ENCODE measurements around the gene PTPN3. TPM values are rescaled to one million over a fixed set of nuclear protein-coding genes. Genes with fewer than 3 reads are reported as not detected.
A peak's percentile ranks its signal among the peaks of the same experiment; 100 is the strongest.

The PTPN3 gene
- total RNA-seq, 1 donor from 2014 or later: 3.7 TPM

DNA sequence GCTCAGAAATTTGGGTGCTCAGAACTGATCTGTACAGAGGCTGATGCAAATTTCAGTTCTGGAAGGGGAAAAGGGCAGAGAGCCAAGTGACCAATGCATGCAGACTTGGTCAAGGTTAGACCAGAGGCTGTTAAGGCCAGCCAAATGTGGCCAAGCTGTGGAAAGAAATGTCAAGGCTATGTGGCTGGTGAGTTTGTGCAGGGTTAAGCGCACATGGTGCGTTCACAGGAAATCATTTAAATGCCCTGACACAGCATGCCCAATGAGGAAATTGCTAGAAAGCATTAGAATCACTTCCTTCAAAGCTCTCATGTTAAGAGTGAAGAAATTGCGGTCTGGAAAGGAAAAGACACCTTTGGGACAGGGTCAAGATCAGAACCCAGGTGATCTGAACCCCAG is 58.0 kb downstream of the PTPN3 start:
- no peaks in the 10 kb centered on the region for H3K9me3 Mint-ChIP-seq (ENCODE audit: low read depth)
- no peak overlapping the region for H3K27ac Mint-ChIP-seq
- H3K27me3 Mint-ChIP-seq: peaks cover 2% of the 10 kb centered on the region
- TF ChIP-seq, protein P1, sequence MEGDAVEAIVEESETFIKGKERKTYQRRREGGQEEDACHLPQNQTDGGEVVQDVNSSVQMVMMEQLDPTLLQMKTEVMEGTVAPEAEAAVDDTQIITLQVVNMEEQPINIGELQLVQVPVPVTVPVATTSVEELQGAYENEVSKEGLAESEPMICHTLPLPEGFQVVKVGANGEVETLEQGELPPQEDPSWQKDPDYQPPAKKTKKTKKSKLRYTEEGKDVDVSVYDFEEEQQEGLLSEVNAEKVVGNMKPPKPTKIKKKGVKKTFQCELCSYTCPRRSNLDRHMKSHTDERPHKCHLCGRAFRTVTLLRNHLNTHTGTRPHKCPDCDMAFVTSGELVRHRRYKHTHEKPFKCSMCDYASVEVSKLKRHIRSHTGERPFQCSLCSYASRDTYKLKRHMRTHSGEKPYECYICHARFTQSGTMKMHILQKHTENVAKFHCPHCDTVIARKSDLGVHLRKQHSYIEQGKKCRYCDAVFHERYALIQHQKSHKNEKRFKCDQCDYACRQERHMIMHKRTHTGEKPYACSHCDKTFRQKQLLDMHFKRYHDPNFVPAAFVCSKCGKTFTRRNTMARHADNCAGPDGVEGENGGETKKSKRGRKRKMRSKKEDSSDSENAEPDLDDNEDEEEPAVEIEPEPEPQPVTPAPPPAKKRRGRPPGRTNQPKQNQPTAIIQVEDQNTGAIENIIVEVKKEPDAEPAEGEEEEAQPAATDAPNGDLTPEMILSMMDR (IDR thresholded peaks at IDR 0.05; ENCODE audit: unreplicated experiment): no peak
- no peak overlapping the region for H3K4me3 Mint-ChIP-seq (ENCODE audit: low read depth)
- DNase-seq (ENCODE audit: low spot score, unreplicated experiment): no peak
- no peaks in the 10 kb centered on the region for H3K36me3 Mint-ChIP-seq (ENCODE audit: insufficient read depth)
- peaks cover 6% of the 10 kb centered on the region for H3K4me1 Mint-ChIP-seq (ENCODE audit: low read depth)

DNA sequence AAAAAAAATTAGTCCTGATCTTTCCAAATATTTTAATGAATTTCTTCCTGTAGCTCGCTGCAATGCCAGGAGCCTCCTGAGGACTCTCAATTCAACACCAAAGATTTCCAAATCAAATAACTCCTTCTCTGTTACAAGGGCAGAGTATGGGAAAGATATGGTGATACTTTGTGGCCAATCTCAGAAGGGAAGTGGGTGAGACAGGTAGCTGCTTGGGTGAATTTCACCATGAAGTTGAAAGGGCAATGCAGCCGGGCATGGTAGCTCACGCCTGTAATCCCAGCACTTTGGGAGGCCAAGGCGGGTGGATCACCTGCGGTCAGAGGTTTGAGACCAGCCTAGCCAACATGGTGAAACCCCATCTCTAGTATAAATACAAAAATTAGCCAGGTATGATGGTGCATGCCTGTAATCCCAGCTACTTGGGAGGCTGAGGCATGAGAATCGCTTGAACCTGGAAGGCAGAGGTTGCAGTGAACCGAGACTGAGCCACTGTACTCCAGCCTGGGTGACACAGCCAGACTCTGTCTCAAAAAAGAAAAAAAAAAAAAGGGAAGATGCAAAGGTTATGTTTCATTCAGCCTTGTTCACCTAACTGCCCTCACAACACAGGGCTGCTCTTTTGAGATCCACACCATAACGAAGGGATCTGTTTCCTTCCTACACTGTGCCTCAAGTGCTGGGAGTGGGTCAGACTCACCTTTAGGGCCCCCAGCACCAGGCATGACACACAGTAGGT is 58.6 kb downstream of the PTPN3 start:
- H3K4me3 Mint-ChIP-seq (ENCODE audit: low read depth): no peak overlapping the region
- no peak for DNase-seq (ENCODE audit: low spot score, unreplicated experiment)
- no peaks in the 10 kb centered on the region for H3K9me3 Mint-ChIP-seq (ENCODE audit: low read depth)
- H3K4me1 Mint-ChIP-seq (ENCODE audit: low read depth): peaks cover 6% of the 10 kb centered on the region
- H3K27ac Mint-ChIP-seq: no peak overlapping the region
- H3K36me3 Mint-ChIP-seq (ENCODE audit: insufficient read depth): no peaks in the 10 kb centered on the region
- TF ChIP-seq, protein P1 (IDR thresholded peaks at IDR 0.05; ENCODE audit: unreplicated experiment): no peak
- peaks cover 2% of the 10 kb centered on the region for H3K27me3 Mint-ChIP-seq

DNA sequence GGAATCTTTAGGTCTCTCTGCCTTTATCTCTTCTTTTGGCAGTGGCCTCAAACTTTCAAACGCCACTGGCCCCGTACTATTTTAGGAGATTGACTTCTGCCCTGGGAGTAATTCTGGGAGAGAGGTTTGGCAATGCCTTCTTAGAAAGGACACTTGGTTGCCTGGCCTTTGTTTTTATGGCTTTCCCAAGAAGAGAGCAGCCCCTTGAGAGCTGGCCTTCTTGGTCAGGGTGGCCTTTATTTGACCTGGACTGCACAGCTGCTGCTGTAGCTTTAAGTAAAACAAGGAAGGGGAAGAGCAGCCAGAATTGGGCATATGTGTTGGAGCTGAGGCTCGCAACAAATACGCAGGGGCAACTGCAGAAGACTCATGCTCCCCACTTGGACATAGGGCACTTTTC is 60.8 kb downstream of the PTPN3 start:
- H3K4me3 Mint-ChIP-seq (ENCODE audit: low read depth): no peak overlapping the region
- peaks cover 6% of the 10 kb centered on the region for H3K4me1 Mint-ChIP-seq (ENCODE audit: low read depth)
- H3K27ac Mint-ChIP-seq: peak overlapping the region; percentile 43
- no peak for DNase-seq (ENCODE audit: low spot score, unreplicated experiment)
- TF ChIP-seq, protein P1 (IDR thresholded peaks at IDR 0.05; ENCODE audit: unreplicated experiment): no peak
- peaks cover 2% of the 10 kb centered on the region for H3K27me3 Mint-ChIP-seq
- H3K9me3 Mint-ChIP-seq (ENCODE audit: low read depth): peaks cover 2% of the 10 kb centered on the region
- H3K36me3 Mint-ChIP-seq (ENCODE audit: insufficient read depth): peaks cover 3% of the 10 kb centered on the region

DNA sequence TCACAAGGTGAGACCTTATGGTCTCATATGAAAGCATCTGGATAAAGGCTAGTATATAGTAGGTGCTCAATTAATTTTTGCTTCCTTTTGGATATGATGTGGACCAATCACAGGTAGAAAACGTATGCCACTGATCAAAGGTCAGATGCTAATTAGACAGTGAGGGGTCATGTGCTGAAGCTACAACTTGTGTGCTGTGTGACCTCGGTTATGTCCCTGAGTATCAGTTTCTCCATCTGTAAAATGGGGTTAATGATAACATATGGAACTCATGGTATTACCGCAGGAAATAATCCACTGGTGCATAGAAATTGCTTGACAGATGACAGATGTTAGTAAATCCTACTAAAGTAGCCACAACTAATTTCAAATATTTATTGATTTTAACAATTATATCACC is 62.0 kb downstream of the PTPN3 start:
- Mint-ChIP-seq H3K4me3 (ENCODE audit: low read depth) (no peak overlapping the region), H3K36me3 (ENCODE audit: insufficient read depth) (peaks cover 5% of the 10 kb centered on the region), H3K27ac (no peak overlapping the region), H3K9me3 (ENCODE audit: low read depth) (peaks cover 4% of the 10 kb centered on the region), H3K27me3 (peaks cover 2% of the 10 kb centered on the region), H3K4me1 (ENCODE audit: low read depth) (peaks cover 3% of the 10 kb centered on the region)
- TF ChIP-seq, protein P1 (IDR thresholded peaks at IDR 0.05; ENCODE audit: unreplicated experiment): no peak
- DNase-seq (ENCODE audit: low spot score, unreplicated experiment): no peak

DNA sequence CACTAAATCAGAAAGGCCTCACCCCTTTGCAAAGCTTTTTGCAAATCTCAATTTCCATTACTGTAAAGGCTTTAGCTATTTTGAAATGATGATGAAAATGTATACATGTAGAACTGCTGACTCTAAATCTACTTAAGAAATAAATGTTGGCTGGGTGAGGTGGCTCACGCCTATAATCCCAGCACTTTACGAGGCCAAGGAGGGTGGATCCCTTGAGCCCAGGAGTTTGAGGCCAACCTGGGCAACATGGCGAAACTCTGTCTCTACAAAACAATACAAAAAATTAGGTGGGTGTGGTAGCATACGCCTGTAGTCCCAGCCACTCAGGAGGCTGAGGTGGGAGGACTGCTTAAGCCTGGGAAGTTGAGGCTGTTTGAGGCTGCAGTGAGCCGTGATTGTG is 64.6 kb downstream of the PTPN3 start:
- DNase-seq (ENCODE audit: low spot score, unreplicated experiment): no peak
- Mint-ChIP-seq H3K4me3 (ENCODE audit: low read depth) (no peak overlapping the region), H3K36me3 (ENCODE audit: insufficient read depth) (peaks cover 5% of the 10 kb centered on the region), H3K27me3 (peaks cover under 1% of the 10 kb centered on the region), H3K9me3 (ENCODE audit: low read depth) (peaks cover 4% of the 10 kb centered on the region), H3K4me1 (ENCODE audit: low read depth) (no peaks in the 10 kb centered on the region), H3K27ac (no peak overlapping the region)
- TF ChIP-seq, protein P1 (IDR thresholded peaks at IDR 0.05; ENCODE audit: unreplicated experiment): no peak

Measured in progenitor cell of endocrine pancreas (in vitro differentiated cells).